ENCODE data around the gene EML4.

Gene EML4

GRCh38 chr2:42246562-42246961 lies 77.4 kb downstream of the EML4 start:
- Histone ChIP-seq H3K9ac (ENCODE audit: low read length) (no peak overlapping the region), H3K36me3 (replicated peaks; ENCODE audit: insufficient read depth, low read length) (no peaks in the 10 kb centered on the region), H3K27ac (ENCODE audit: low read length) (no peak overlapping the region), H4K20me1 (ENCODE audit: insufficient read depth, low read length) (peaks cover under 1% of the 10 kb centered on the region; the same call in 1 of the 2 replicates), H3F3A (ENCODE audit: insufficient read depth, low read length) (no peaks in the 10 kb centered on the region; the same call in 1 of the 2 replicates), H3K79me2 (ENCODE audit: low read length) (peaks cover 70% of the 10 kb centered on the region), H3K4me1 (ENCODE audit: low read length) (no peaks in the 10 kb centered on the region), H3K4me3 (ENCODE audit: low read length) (no peak overlapping the region), H3K4me2 (ENCODE audit: low read depth, low read length) (no peak overlapping the region), H3K9me2 (replicated peaks; ENCODE audit: insufficient read depth, low read length) (no peaks in the 10 kb centered on the region), H2AFZ (ENCODE audit: low read length) (no peak overlapping the region), H3K27me3 (replicated peaks; ENCODE audit: insufficient read depth, low read length) (no peaks in the 10 kb centered on the region), H3K9me3 (replicated peaks; ENCODE audit: insufficient read depth, low read length) (no peaks in the 10 kb centered on the region)
- TF ChIP-seq EZH2 (optimal IDR thresholded peaks at IDR 0.05; ENCODE audit: low read depth, low read length) (no peak), EZH2phosphoT487 (IDR thresholded peaks at IDR 0.05; ENCODE audit: low read length) (no peak), CTCF (IDR thresholded peaks at IDR 0.05; ENCODE audit: low read length) (no peak)
- no peak for DNase-seq

GRCh38 chr2:42248846-42249245 lies 79.7 kb downstream of the EML4 start:
- Histone ChIP-seq H3K9me2 (replicated peaks; ENCODE audit: insufficient read depth, low read length) (no peaks in the 10 kb centered on the region), H4K20me1 (ENCODE audit: insufficient read depth, low read length) (no peaks in the 10 kb centered on the region), H3K27ac (ENCODE audit: low read length) (no peak overlapping the region), H3K36me3 (replicated peaks; ENCODE audit: insufficient read depth, low read length) (no peaks in the 10 kb centered on the region), H3K4me1 (ENCODE audit: low read length) (no peaks in the 10 kb centered on the region), H3K9ac (ENCODE audit: low read length) (no peak overlapping the region), H2AFZ (ENCODE audit: low read length) (no peak overlapping the region), H3K4me2 (ENCODE audit: low read depth, low read length) (no peak overlapping the region), H3F3A (ENCODE audit: insufficient read depth, low read length) (no peaks in the 10 kb centered on the region), H3K79me2 (ENCODE audit: low read length) (peaks cover 62% of the 10 kb centered on the region), H3K4me3 (ENCODE audit: low read length) (no peak overlapping the region), H3K27me3 (replicated peaks; ENCODE audit: insufficient read depth, low read length) (no peaks in the 10 kb centered on the region), H3K9me3 (replicated peaks; ENCODE audit: insufficient read depth, low read length) (no peaks in the 10 kb centered on the region)
- TF ChIP-seq CTCF (IDR thresholded peaks at IDR 0.05; ENCODE audit: low read length): no peak
- TF ChIP-seq EZH2 (optimal IDR thresholded peaks at IDR 0.05; ENCODE audit: low read depth, low read length): no peak
- no peak for TF ChIP-seq EZH2phosphoT487 (IDR thresholded peaks at IDR 0.05; ENCODE audit: low read length)
- no peak for DNase-seq

DNA sequence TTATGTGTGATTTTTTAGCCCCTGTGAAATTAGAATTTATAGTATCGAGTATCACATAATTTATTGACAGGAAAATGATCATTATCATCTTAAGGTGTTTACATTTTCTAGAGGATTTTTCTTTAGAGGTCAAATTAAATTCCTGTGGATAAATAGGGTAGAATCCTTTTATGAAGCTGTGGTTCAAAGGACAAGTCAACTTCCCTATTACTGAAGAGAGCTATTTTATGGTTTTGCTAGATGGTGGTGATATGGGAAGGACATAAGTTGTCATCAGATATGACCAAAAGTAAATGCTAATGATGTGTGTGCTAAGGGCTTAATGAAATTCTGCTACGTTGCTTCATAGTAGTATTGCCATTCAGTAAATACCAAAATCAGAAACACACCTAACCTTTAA lies 80.1 kb downstream of the EML4 start:
- Histone ChIP-seq H3K9ac (ENCODE audit: low read length) (no peak overlapping the region), H2AFZ (ENCODE audit: low read length) (no peak overlapping the region), H3F3A (ENCODE audit: insufficient read depth, low read length) (no peaks in the 10 kb centered on the region; the same call in 1 of the 2 replicates), H3K36me3 (replicated peaks; ENCODE audit: insufficient read depth, low read length) (no peaks in the 10 kb centered on the region), H3K9me3 (replicated peaks; ENCODE audit: insufficient read depth, low read length) (no peaks in the 10 kb centered on the region), H4K20me1 (ENCODE audit: insufficient read depth, low read length) (no peaks in the 10 kb centered on the region), H3K4me3 (ENCODE audit: low read length) (no peak overlapping the region), H3K9me2 (replicated peaks; ENCODE audit: insufficient read depth, low read length) (no peaks in the 10 kb centered on the region), H3K4me2 (ENCODE audit: low read depth, low read length) (no peak overlapping the region), H3K79me2 (ENCODE audit: low read length) (peaks cover 64% of the 10 kb centered on the region), H3K4me1 (ENCODE audit: low read length) (no peaks in the 10 kb centered on the region; the same call in 1 of the 2 replicates), H3K27me3 (replicated peaks; ENCODE audit: insufficient read depth, low read length) (no peaks in the 10 kb centered on the region), H3K27ac (ENCODE audit: low read length) (no peak overlapping the region)
- TF ChIP-seq CTCF (IDR thresholded peaks at IDR 0.05; ENCODE audit: low read length): no peak
- TF ChIP-seq EZH2phosphoT487 (IDR thresholded peaks at IDR 0.05; ENCODE audit: low read length): no peak
- TF ChIP-seq EZH2 (optimal IDR thresholded peaks at IDR 0.05; ENCODE audit: low read depth, low read length): no peak
- no peak for DNase-seq

Data from MM.1S (cell line).